ENCODE measurements around the gene RFX8.
"Not testable (repeated sequence)": the region's sequence is repeated elsewhere in the genome, so short reads cannot be mapped to it uniquely, and the experiment has no call there.

RFX8 gene

DNA sequence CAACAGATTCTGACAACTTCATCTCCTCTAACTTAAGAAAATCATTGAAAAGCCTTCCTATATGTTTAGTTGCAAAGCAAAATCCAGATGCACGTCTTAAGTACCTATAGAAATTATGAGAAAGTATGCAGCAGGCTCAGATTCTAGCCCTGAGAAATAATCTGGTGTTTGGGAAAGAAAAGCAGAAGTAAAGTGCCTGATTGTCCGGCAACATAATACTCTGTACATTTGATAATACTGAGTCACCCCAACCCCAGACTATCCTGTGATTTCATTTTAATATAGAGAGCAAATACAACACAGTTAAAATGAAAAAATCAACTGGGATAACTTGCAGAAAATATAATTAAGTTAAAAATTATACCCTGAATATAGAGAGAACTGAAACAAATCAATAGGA is 13.5 kb downstream of the RFX8 start:
- H3K27ac Mint-ChIP-seq (ENCODE audit: low read depth) = no peak overlapping the region
- no peaks in the 10 kb centered on the region for H3K36me3 Mint-ChIP-seq (ENCODE audit: insufficient read depth)
- H3K4me1 Mint-ChIP-seq = no peaks in the 10 kb centered on the region
- H3K27me3 Mint-ChIP-seq = peaks cover 17% of the 10 kb centered on the region
- DNase-seq (ENCODE audit: low spot score in 2 of 2) = no peak
- no peaks in the 10 kb centered on the region for H3K9me3 Mint-ChIP-seq
- H3K4me3 Mint-ChIP-seq = no peak overlapping the region
- ATAC-seq (replicated peaks; ENCODE audit: extremely low read depth, poor library complexity, severe bottlenecking) = no peak

GRCh38 chr2:101454408-101454807 is 20.5 kb downstream of the RFX8 start:
- H3K36me3 Mint-ChIP-seq (ENCODE audit: insufficient read depth); H3K4me1 Mint-ChIP-seq; H3K27ac Mint-ChIP-seq (ENCODE audit: low read depth); DNase-seq (ENCODE audit: low spot score in 2 of 2); H3K9me3 Mint-ChIP-seq; H3K4me3 Mint-ChIP-seq; ATAC-seq (replicated peaks; ENCODE audit: extremely low read depth, poor library complexity, severe bottlenecking): not testable (repeated sequence)
- peaks cover 13% of the 10 kb centered on the region for H3K27me3 Mint-ChIP-seq

DNA sequence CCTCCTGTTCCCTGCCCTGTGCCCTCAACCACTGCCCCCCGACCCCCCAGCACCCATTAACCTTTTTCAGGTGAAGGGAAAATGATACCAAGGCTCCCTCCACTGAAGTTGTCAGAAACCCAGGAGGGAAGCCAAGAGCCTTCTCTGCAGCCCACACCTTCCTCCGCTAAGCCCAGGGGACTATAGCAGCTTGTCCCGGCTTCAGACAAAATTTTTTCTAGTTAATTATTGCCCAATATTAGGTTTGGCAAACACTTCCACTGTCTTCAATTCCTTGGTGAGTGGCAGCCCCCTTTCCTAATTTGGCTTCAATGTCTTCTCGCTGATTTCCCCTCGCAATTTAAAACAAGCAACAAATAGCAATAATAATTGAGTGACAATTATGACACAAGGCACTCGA is 23.9 kb downstream of the RFX8 start:
- peaks cover 9% of the 10 kb centered on the region for H3K9me3 Mint-ChIP-seq

GRCh38 chr2:101446869-101447268 is 28.0 kb downstream of the RFX8 start:
- ATAC-seq (replicated peaks; ENCODE audit: extremely low read depth, poor library complexity, severe bottlenecking) (no peak), DNase-seq (ENCODE audit: low spot score in 2 of 2) (no peak)
- peaks cover 10% of the 10 kb centered on the region for H3K4me1 Mint-ChIP-seq
- no peak overlapping the region for H3K4me3 Mint-ChIP-seq
- no peaks in the 10 kb centered on the region for H3K36me3 Mint-ChIP-seq (ENCODE audit: insufficient read depth)
- peaks cover 16% of the 10 kb centered on the region for H3K27me3 Mint-ChIP-seq
- H3K27ac Mint-ChIP-seq (ENCODE audit: low read depth) = no peak overlapping the region
- peaks cover 8% of the 10 kb centered on the region for H3K9me3 Mint-ChIP-seq

More for the DNA sequence above, 23.9 kb downstream of the RFX8 start:
- DNase-seq (ENCODE audit: low spot score in 2 of 2) = no peak
- Mint-ChIP-seq H3K4me3 (no peak overlapping the region), H3K27ac (ENCODE audit: low read depth) (no peak overlapping the region), H3K36me3 (ENCODE audit: insufficient read depth) (no peaks in the 10 kb centered on the region), H3K4me1 (no peaks in the 10 kb centered on the region), H3K27me3 (peaks cover 16% of the 10 kb centered on the region)
- no peak for ATAC-seq (replicated peaks; ENCODE audit: extremely low read depth, poor library complexity, severe bottlenecking)

GRCh38 chr2:101442667-101443061 is 32.2 kb downstream of the RFX8 start:
- H3K36me3 Mint-ChIP-seq (ENCODE audit: insufficient read depth) = no peaks in the 10 kb centered on the region
- H3K4me1 Mint-ChIP-seq = peaks cover 13% of the 10 kb centered on the region
- no peak for ATAC-seq (replicated peaks; ENCODE audit: extremely low read depth, poor library complexity, severe bottlenecking)
- no peak overlapping the region for H3K4me3 Mint-ChIP-seq
- H3K27me3 Mint-ChIP-seq = peaks cover 1% of the 10 kb centered on the region
- H3K27ac Mint-ChIP-seq (ENCODE audit: low read depth) = no peak overlapping the region
- peaks cover 4% of the 10 kb centered on the region for H3K9me3 Mint-ChIP-seq
- DNase-seq (ENCODE audit: low spot score in 2 of 2) = no peak

- no peaks in the 10 kb centered on the region for H3K36me3 Mint-ChIP-seq (ENCODE audit: insufficient read depth)
- ATAC-seq (replicated peaks; ENCODE audit: extremely low read depth, poor library complexity, severe bottlenecking) = peak; percentile 52
Measured at GRCh38 chr2:101442042-101442666, 32.8 kb downstream of the RFX8 start.

GRCh38 chr2:101440127-101440738 is 34.7 kb downstream of the RFX8 start:
- no peak overlapping the region for H3K4me3 Mint-ChIP-seq
- H3K9me3 Mint-ChIP-seq = peaks cover 3% of the 10 kb centered on the region
- H3K4me1 Mint-ChIP-seq = peaks cover 13% of the 10 kb centered on the region
- H3K36me3 Mint-ChIP-seq (ENCODE audit: insufficient read depth) = no peaks in the 10 kb centered on the region
- peaks cover 17% of the 10 kb centered on the region for H3K27me3 Mint-ChIP-seq
- no peak for DNase-seq (ENCODE audit: low spot score in 2 of 2)
- H3K27ac Mint-ChIP-seq (ENCODE audit: low read depth) = no peak overlapping the region
- ATAC-seq (replicated peaks; ENCODE audit: extremely low read depth, poor library complexity, severe bottlenecking) = no peak

More at GRCh38 chr2:101442042-101442666, 32.8 kb downstream of the RFX8 start:
- H3K4me1 Mint-ChIP-seq = peaks cover 13% of the 10 kb centered on the region
- H3K9me3 Mint-ChIP-seq = peaks cover 4% of the 10 kb centered on the region
- DNase-seq (ENCODE audit: low spot score in 2 of 2) = no peak
- H3K27ac Mint-ChIP-seq (ENCODE audit: low read depth) = no peak overlapping the region
- peaks cover 6% of the 10 kb centered on the region for H3K27me3 Mint-ChIP-seq
- no peak overlapping the region for H3K4me3 Mint-ChIP-seq

GRCh38 chr2:101439716-101440115 is 35.2 kb downstream of the RFX8 start:
- H3K27ac Mint-ChIP-seq (ENCODE audit: low read depth) = no peak overlapping the region
- no peaks in the 10 kb centered on the region for H3K36me3 Mint-ChIP-seq (ENCODE audit: insufficient read depth)
- no peaks in the 10 kb centered on the region for H3K9me3 Mint-ChIP-seq
- no peak overlapping the region for H3K4me3 Mint-ChIP-seq
- DNase-seq (ENCODE audit: low spot score in 2 of 2) (no peak), ATAC-seq (replicated peaks; ENCODE audit: extremely low read depth, poor library complexity, severe bottlenecking) (no peak)
- peaks cover 17% of the 10 kb centered on the region for H3K27me3 Mint-ChIP-seq
- H3K4me1 Mint-ChIP-seq = peaks cover 13% of the 10 kb centered on the region

DNA sequence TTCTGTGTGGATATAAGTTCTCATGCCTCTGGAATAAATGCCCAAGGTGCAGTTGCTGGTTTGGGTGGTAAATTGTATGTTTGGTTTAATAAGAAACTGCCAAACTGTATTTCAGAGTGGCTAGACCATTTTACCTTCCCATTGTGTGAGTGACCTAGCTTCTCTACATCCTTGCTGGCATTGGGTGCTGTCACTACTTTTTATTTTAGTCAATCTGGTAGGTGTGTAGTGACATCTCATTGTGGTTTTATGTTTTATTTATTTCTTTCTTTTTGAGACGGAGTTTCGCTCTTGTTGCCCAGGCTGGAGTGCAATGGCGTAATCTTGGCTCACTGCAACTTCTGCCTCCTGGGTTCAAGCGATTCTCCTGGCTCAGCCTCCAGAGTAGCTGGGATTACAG is 36.4 kb downstream of the RFX8 start:
- Mint-ChIP-seq H3K27me3 (peaks cover 17% of the 10 kb centered on the region), H3K4me1 (peaks cover 13% of the 10 kb centered on the region)
- H3K9me3 Mint-ChIP-seq; H3K36me3 Mint-ChIP-seq (ENCODE audit: insufficient read depth); ATAC-seq (replicated peaks; ENCODE audit: extremely low read depth, poor library complexity, severe bottlenecking); H3K27ac Mint-ChIP-seq (ENCODE audit: low read depth); H3K4me3 Mint-ChIP-seq; DNase-seq (ENCODE audit: low spot score in 2 of 2): not testable (repeated sequence)

DNA sequence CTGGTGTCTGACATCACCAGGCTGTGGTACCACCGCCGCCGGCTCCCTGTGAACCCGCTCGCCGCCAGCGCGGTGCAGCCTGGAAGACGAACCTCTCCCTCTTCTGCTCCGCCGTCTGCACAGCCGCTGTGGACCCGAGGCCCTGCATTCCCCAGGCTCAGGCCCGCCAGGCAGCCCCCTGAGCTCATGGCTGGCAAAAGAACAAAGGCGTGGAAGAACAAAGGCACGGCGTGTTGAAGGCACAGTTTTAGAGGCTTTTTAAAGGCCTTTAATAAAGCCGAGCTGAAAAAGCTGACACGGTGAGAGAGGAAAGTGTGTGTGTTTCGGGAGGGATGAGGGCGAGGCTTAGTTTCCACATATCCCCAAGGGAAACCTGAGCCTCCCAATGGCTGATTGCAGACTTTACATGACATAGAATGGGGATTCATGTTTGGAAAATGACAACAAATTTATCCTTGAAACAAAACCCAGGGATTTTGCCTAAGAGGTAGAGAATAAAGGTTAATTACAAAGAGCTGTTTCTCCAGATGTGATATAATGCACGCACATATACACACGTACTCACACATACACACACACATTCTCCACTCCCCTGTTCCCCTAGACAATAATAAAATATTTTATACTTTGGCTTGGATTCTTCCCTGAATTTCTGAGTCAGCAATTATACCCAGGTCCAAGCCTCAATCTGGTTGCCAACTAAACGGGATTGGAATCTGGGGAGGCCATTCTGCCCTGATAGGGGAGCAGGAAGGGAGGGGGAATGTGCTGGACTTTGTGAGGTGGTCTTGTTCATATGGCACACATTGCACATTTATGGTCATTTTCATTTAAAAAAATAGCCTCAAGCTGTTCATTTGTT is 39.7 kb downstream of the RFX8 start:
- no peak overlapping the region for H3K4me3 Mint-ChIP-seq
- no peak overlapping the region for H3K27ac Mint-ChIP-seq (ENCODE audit: low read depth)
- H3K4me1 Mint-ChIP-seq = no peaks in the 10 kb centered on the region
- no peaks in the 10 kb centered on the region for H3K36me3 Mint-ChIP-seq (ENCODE audit: insufficient read depth)
- peaks cover 17% of the 10 kb centered on the region for H3K27me3 Mint-ChIP-seq
- ATAC-seq (replicated peaks; ENCODE audit: extremely low read depth, poor library complexity, severe bottlenecking) (no peak), DNase-seq (ENCODE audit: low spot score in 2 of 2) (no peak)
- no peaks in the 10 kb centered on the region for H3K9me3 Mint-ChIP-seq

- Mint-ChIP-seq H3K36me3 (ENCODE audit: insufficient read depth) (no peaks in the 10 kb centered on the region), H3K4me3 (no peak overlapping the region), H3K4me1 (no peaks in the 10 kb centered on the region), H3K27me3 (peaks cover 17% of the 10 kb centered on the region), H3K9me3 (no peaks in the 10 kb centered on the region), H3K27ac (ENCODE audit: low read depth) (no peak overlapping the region)
- DNase-seq (ENCODE audit: low spot score in 2 of 2) = no peak
- no peak for ATAC-seq (replicated peaks; ENCODE audit: extremely low read depth, poor library complexity, severe bottlenecking)
Measured at GRCh38 chr2:101433465-101433864, 41.4 kb downstream of the RFX8 start.

- no peak overlapping the region for H3K27ac Mint-ChIP-seq (ENCODE audit: low read depth)
- DNase-seq (ENCODE audit: low spot score in 2 of 2) (no peak), ATAC-seq (replicated peaks; ENCODE audit: extremely low read depth, poor library complexity, severe bottlenecking) (no peak)
Measured at GRCh38 chr2:101432411-101433181, 42.3 kb downstream of the RFX8 start.

More at GRCh38 chr2:101432411-101433181, 42.3 kb downstream of the RFX8 start:
- H3K36me3 Mint-ChIP-seq (ENCODE audit: insufficient read depth) = no peaks in the 10 kb centered on the region
- peaks cover 15% of the 10 kb centered on the region for H3K27me3 Mint-ChIP-seq
- no peaks in the 10 kb centered on the region for H3K4me1 Mint-ChIP-seq
- no peak overlapping the region for H3K4me3 Mint-ChIP-seq
- no peaks in the 10 kb centered on the region for H3K9me3 Mint-ChIP-seq

Measured in central memory CD8-positive, alpha-beta T cell (primary cell).